HepG2 (cell line): ENCODE results near the gene TIAM2. TPM values are rescaled to one million over a fixed set of nuclear protein-coding genes. Genes with fewer than 3 reads are reported as not detected.

Experiments
- ATAC-seq: fragments of 200-7000 bp; cut with Tn5 transposase; 3 replicates; pipeline ENCODE4 v1.9.1; 2020; ENCODE audit warnings: mild to moderate bottlenecking, moderate library complexity
- BruUV-seq: library from RNA; stranded (reverse); fragments of 400-500 nt; replicated peaks from 2 replicates; lab custom pipeline; 2021; lab: Mats Ljungman, UMichigan
- CTCF ChIA-PET: fragments of 300-600 bp; formaldehyde crosslinking; extraction: SDS; loops from one replicate; lab custom pipeline; 2021; ENCODE audit warnings: low total read pairs, inconsistent platforms, low intra/inter-chr PET ratio; lab: Yijun Ruan, JAX
- POLR2A ChIA-PET: fragments of 350-600 bp; sonication (Branson Sonifier 250); formaldehyde crosslinking; loops from one replicate; lab custom pipeline; 2020; ENCODE audit warnings: antibody characterized with exemption, inconsistent platforms; lab: Yijun Ruan, JAX
- DNase-seq: peaks from one replicate; pipeline ENCODE4 v3.0.0-alpha.2; 2015; ENCODE audit warnings: low spot score
- FAIRE-seq: peaks from 3 replicates; lab custom pipeline; 2011; peaks lifted over from hg19 to GRCh38; lab: Jason Lieb, UNC
- H2AFZ ChIP-seq: one replicate; pipeline ENCODE4 v1.6.1; 2011; ENCODE audit warnings: low read length, inconsistent platforms
- H3K27ac ChIP-seq: fragments of 300-600 bp; 3 replicates; pipeline ENCODE4 v1.8.0; 2011; ENCODE audit warnings: mixed run types, mild to moderate bottlenecking, mixed read lengths, low read length, inconsistent platforms; ENCODE audit not compliant: insufficient read depth; ENCODE audit errors: extremely low read length
- H3K27me3 ChIP-seq, 2 experiments: fragments of 200-600 bp in 1 of 2; 2 replicates in 1 of 2; 3 replicates in 1 of 2; pipeline versions ENCODE4 v1.6.0 to v1.8.0; 2011; ENCODE audit warnings: low read length in 2 of 2, mild to moderate bottlenecking in 2 of 2, moderate library complexity in 2 of 2, inconsistent platforms in 1 of 2; ENCODE audit not compliant: insufficient read depth in 2 of 2, control insufficient read depth in 1 of 2
- H3K36me3 ChIP-seq, 2 experiments: fragments of 200-600 bp in 1 of 2; replicated peaks in 1 of 2; 2 replicates in 1 of 2; 3 replicates in 1 of 2; pipeline versions ENCODE4 v1.5.1 to v1.8.0; 2011; ENCODE audit warnings: low read length in 2 of 2, inconsistent platforms in 1 of 2; ENCODE audit not compliant: insufficient read depth in 2 of 2, control insufficient read depth in 1 of 2
- H3K4me1 ChIP-seq: 2 replicates; pipeline ENCODE4 v1.5.1; 2012; ENCODE audit warnings: low read length, inconsistent platforms; ENCODE audit not compliant: insufficient read depth
- H3K4me2 ChIP-seq: 2 replicates; pipeline ENCODE4 v1.6.0; 2011; ENCODE audit warnings: low read depth, low read length, inconsistent platforms
- H3K4me3 ChIP-seq, 3 experiments: fragments of 200-600 bp in 1 of 3; sonication (generic), shearing (Covaris generic) in 1 of 3; replicated peaks in 1 of 3; 2 replicates each; pipeline ENCODE4 v1.5.1; 2011 to 2016; ENCODE audit warnings: low read length in 3 of 3, inconsistent platforms in 2 of 3, low read depth in 2 of 3, mild to moderate bottlenecking in 2 of 3, control low read depth in 1 of 3, mixed read lengths in 1 of 3; ENCODE audit not compliant: insufficient read depth in 1 of 3
- H3K79me2 ChIP-seq: one replicate; pipeline ENCODE4 v1.6.1; 2011; ENCODE audit warnings: low read length, inconsistent platforms; ENCODE audit not compliant: insufficient read depth
- H3K9ac ChIP-seq: 2 replicates; pipeline ENCODE4 v1.6.0; 2011; ENCODE audit warnings: mild to moderate bottlenecking, low read depth, low read length, inconsistent platforms; ENCODE audit not compliant: insufficient read depth
- H3K9me3 ChIP-seq: 2 replicates; pipeline ENCODE4 v1.5.1; 2012; ENCODE audit warnings: mild to moderate bottlenecking, low read length
- H4K20me1 ChIP-seq: 2 replicates; pipeline ENCODE4 v1.6.0; 2011; ENCODE audit warnings: inconsistent platforms, mild to moderate bottlenecking, low read length, moderate library complexity; ENCODE audit not compliant: insufficient read depth
- BRCA1 ChIP-seq: sonication (generic); formaldehyde crosslinking; IDR thresholded peaks from 2 replicates; pipeline ENCODE4 v1.4.0; 2020; ENCODE audit warnings: missing genetic modification reagents
- FOXP4 ChIP-seq: sonication (generic); formaldehyde crosslinking; IDR thresholded peaks from 2 replicates; pipeline ENCODE4 v1.4.0; 2020; ENCODE audit warnings: missing genetic modification reagents
- GMEB1 ChIP-seq: sonication (generic); formaldehyde crosslinking; IDR thresholded peaks from 2 replicates; pipeline ENCODE4 v1.5.1; 2020; ENCODE audit warnings: missing genetic modification reagents, mild to moderate bottlenecking, borderline replicate concordance
- HBP1 ChIP-seq: IDR thresholded peaks from 2 replicates; pipeline ENCODE4 v1.6.1; 2016; ENCODE audit warnings: low read depth, control low read depth
- HOXA3 ChIP-seq: sonication (generic); formaldehyde crosslinking; IDR thresholded peaks from 2 replicates; pipeline ENCODE4 v1.5.0; 2020; ENCODE audit warnings: missing genetic modification reagents
- KAT2B ChIP-seq: fragments of 150-350 bp; IDR thresholded peaks from 2 replicates; pipeline ENCODE4 v1.6.1; 2014; ENCODE audit warnings: low read depth, low read length, borderline replicate concordance
- NCOA1 ChIP-seq: sonication (generic); formaldehyde crosslinking; IDR thresholded peaks from 2 replicates; pipeline ENCODE4 v1.9.0; 2021; ENCODE audit warnings: missing genetic modification reagents
- NFE2 ChIP-seq: sonication (generic); formaldehyde crosslinking; IDR thresholded peaks from 2 replicates; pipeline ENCODE4 v1.4.0; 2020; ENCODE audit warnings: missing genetic modification reagents
- PHF8 ChIP-seq: sonication (generic); formaldehyde crosslinking; IDR thresholded peaks from 2 replicates; pipeline ENCODE4 v1.5.0; 2020; ENCODE audit warnings: missing genetic modification reagents
- RCOR2 ChIP-seq: IDR thresholded peaks from 2 replicates; pipeline ENCODE4 v1.6.1; 2016; ENCODE audit warnings: missing biosample characterization, missing genetic modification reagents
- RFXAP ChIP-seq: sonication (generic); formaldehyde crosslinking; IDR thresholded peaks from 2 replicates; pipeline ENCODE4 v1.4.0; 2020; ENCODE audit warnings: missing genetic modification reagents, borderline replicate concordance
- YY1 ChIP-seq: IDR thresholded peaks from 2 replicates; pipeline ENCODE4 v1.6.1; 2011; ENCODE audit warnings: low read length, low read depth, moderate library complexity, mild to moderate bottlenecking; ENCODE audit not compliant: insufficient read depth, insufficient replicate concordance
- ZBTB2 ChIP-seq: sonication (generic); formaldehyde crosslinking; IDR thresholded peaks from 2 replicates; pipeline ENCODE4 v1.8.0; 2022; ENCODE audit warnings: low read depth, missing genetic modification reagents
- ZBTB42 ChIP-seq: sonication (generic); formaldehyde crosslinking; IDR thresholded peaks from 2 replicates; pipeline ENCODE4 v1.5.0; 2020; ENCODE audit warnings: mild to moderate bottlenecking, missing genetic modification reagents
- ZNF557 ChIP-seq: sonication (generic); formaldehyde crosslinking; IDR thresholded peaks from 2 replicates; pipeline ENCODE4 v1.4.0; 2020; ENCODE audit warnings: missing genetic modification reagents
- ZNF564 ChIP-seq: sonication (generic); formaldehyde crosslinking; IDR thresholded peaks from 2 replicates; pipeline ENCODE4 v1.8.1; 2023; ENCODE audit warnings: mild to moderate bottlenecking, missing genetic modification reagents
- ZNF674 ChIP-seq: sonication (generic); formaldehyde crosslinking; IDR thresholded peaks from 2 replicates; pipeline ENCODE4 v1.5.0; 2020; ENCODE audit warnings: low read depth, mild to moderate bottlenecking, missing genetic modification reagents
- WGBS: methylation state at CpG from one replicate; pipeline ENCODE4 v1.1.6; 2017; ENCODE audit warnings: low lambda C conversion rate; 5-methylcytosine and 5-hydroxymethylcytosine counted together
- in situ Hi-C: cut with HindIII; loops from 2 replicates; pipeline ENCODE4 v1.10.0; 2017; ENCODE audit warnings: low pct_unique_long_range_greater_than_20kb; ENCODE audit not compliant: extremely low pct_ligation_motif_present
- intact Hi-C: fragments of 100-400 bp; cut with micrococcal nuclease; formaldehyde crosslinking; loops from one replicate; pipeline ENCODE4 v1.10.0; 2022; ENCODE audit not compliant: unreplicated experiment
- polyA plus RNA-seq, 8 experiments: library from polyadenylated mRNA; depleted of rRNA in 3 of 8; stranded (reverse) in 7 of 8; unstranded in 1 of 8; fragments of >200 nt; fragmentation: Illumina TruSeq in 4 of 8; extraction: Trizol in 4 of 8; gene quantifications; 2 replicates each; pipeline versions ENCODE4 v1.2.1 to v1.2.3, GENCODE V29; 2011 to 2016; ENCODE audit warnings: low read depth in 4 of 8, missing spikeins in 1 of 8, mixed read lengths in 1 of 8; ENCODE audit not compliant: insufficient read depth in 1 of 8
- total RNA-seq, 5 experiments: library from RNA; depleted of rRNA; stranded (reverse); fragments of >200 nt; fragmentation: Illumina TruSeq; extraction: Trizol; gene quantifications; 2 replicates each; pipeline ENCODE4 v1.2.3, GENCODE V29; 2016; ENCODE audit warnings: low read depth in 1 of 5

The TIAM2 gene
- total and polyA plus RNA-seq, 2 of the 13 experiments (the other 11 are each of a cell fraction or from before 2014, with no cell fraction given), result 4.1 to 4.5 TPM

GRCh38 chr6:155262655-155263054 is 267.5 kb downstream of the TIAM2 start:
- FAIRE-seq (peak; percentile 55), ATAC-seq (no peak), DNase-seq (no peak)
- BruUV-seq, result TSS peak; percentile 6
- intact Hi-C loops (no loop called here), in situ Hi-C loops (no loop called here)
- Histone ChIP-seq H2AFZ (no peak overlapping the region), H3K79me2 (peaks cover 13% of the 10 kb centered on the region), H3K9ac (no peak overlapping the region), H3K4me2 (no peak overlapping the region), H3K4me3 (no peak overlapping the region), H3K27ac (no peak overlapping the region), H3K36me3 (peaks cover 48 to 89% of the 10 kb centered on the region in 2 experiments), H3K9me3 (no peaks in the 10 kb centered on the region), H3K4me1 (no peaks in the 10 kb centered on the region), H3K27me3 (no peaks in the 10 kb centered on the region), H4K20me1 (0 out of 2 replicates have a peak, but pooled peaks cover 3% of the 10 kb centered on the region)
- CTCF ChIA-PET, result no interaction called here
- POLR2A ChIA-PET, result no interaction called here
- 98% methylated on average over 4 of the region's 4 CpGs for WGBS
- no peak for TF ChIP-seq HBP1 (CRISPR knock-in tag)
- no peak for TF ChIP-seq ZNF564 (CRISPR knock-in tag)
- TF ChIP-seq ZNF674, result no peak
- TF ChIP-seq FOXP4 (CRISPR knock-in tag), result no peak
- no peak for TF ChIP-seq ZBTB2 (CRISPR knock-in tag)
- no peak for TF ChIP-seq KAT2B
- no peak for TF ChIP-seq NFE2 (CRISPR knock-in tag)
- TF ChIP-seq HOXA3 (CRISPR knock-in tag), result no peak
- TF ChIP-seq ZBTB42 (CRISPR knock-in tag), result no peak
- no peak for TF ChIP-seq BRCA1 (CRISPR knock-in tag)
- no peak for TF ChIP-seq RFXAP
- no peak for TF ChIP-seq GMEB1 (CRISPR knock-in tag)
- no peak for TF ChIP-seq ZNF557
- TF ChIP-seq RCOR2, result no peak
- no peak for TF ChIP-seq YY1
- no peak for TF ChIP-seq PHF8 (CRISPR knock-in tag)
- TF ChIP-seq NCOA1 (CRISPR knock-in tag), result no peak
